ENCODE measurements around the gene NKD2. TPM values are rescaled to one million over a fixed set of nuclear protein-coding genes. Genes with fewer than 3 reads are reported as not detected.
"Not testable (repeated sequence)": the region's sequence is repeated elsewhere in the genome, so short reads cannot be mapped to it uniquely, and the experiment has no call there.

Gene NKD2
- total RNA-seq, 1 experiment from 2014 or later: not detected

DNA sequence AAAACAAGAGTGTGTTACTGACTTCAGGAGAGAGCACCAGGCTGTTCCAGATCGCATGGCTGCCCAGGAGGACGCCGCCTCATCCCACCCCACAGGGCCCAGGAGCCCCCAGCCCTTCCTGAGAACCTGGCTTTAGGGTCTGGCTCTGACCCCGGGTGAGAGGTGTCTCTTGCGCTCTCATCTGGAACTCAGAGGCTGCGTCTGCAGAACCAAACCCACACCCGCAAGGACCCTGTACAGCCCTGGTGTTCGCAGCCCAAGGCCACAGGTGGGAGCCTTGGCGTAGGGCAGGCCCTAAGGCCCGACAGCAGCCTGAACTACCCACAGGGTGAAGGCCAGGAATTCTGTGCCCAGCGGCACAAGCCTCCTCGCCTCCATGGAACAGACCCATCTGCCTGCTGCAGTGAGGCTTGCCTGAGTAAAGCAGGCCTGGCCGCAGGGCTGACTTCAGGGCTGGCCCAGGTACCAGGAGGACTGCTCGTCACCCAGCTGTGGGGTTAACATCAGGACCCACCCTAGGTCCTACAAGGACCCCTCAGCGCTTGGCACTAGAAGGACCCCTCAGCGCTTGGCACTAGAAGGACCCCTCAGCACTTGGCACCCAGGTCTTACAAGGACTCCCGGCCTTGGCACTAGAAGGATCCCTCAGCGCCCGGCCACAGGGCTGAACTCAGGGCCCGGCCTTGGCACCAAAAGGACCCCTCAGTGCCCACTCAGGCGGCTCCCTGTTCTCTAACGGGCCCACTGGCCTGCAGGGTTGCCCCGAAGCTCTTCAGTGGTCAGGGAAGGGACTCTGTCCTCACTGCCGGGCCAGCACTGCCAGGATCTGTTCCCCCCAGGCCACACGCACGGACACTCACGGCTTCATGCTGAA, 48.2 kb downstream of the NKD2 start:
- DNase-seq (ENCODE audit: low read depth): no peak

DNA sequence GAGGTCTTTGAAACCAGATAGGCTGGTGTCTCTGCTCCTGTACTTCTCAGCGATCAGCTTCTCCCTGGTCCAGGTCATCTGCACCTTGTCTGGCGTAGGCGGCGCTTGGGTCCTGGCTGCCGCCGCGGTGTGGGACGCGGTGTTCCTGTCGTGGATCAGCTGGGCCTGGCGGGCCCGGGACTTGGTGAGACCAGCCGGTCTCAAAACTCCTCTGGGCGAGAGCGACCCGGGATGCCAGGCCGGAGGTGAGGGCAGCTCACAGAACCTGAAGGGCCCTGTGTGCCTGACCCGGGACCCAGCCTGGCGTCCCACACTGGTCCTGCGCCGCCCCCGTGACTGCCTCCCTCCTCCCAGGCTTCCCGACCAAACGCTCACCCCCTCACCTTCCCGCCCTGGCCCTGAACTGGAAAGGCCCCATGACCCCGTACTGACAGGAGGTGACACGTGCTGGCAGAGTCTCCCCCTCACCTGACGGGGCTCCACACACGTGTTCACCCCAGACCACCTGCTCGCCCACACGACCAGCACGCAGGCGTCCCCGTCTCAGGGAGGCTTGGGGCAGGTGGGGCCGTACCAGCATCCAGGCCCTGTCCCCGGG, 49.0 kb downstream of the NKD2 start:
- no peak for DNase-seq (ENCODE audit: low read depth)

DNA sequence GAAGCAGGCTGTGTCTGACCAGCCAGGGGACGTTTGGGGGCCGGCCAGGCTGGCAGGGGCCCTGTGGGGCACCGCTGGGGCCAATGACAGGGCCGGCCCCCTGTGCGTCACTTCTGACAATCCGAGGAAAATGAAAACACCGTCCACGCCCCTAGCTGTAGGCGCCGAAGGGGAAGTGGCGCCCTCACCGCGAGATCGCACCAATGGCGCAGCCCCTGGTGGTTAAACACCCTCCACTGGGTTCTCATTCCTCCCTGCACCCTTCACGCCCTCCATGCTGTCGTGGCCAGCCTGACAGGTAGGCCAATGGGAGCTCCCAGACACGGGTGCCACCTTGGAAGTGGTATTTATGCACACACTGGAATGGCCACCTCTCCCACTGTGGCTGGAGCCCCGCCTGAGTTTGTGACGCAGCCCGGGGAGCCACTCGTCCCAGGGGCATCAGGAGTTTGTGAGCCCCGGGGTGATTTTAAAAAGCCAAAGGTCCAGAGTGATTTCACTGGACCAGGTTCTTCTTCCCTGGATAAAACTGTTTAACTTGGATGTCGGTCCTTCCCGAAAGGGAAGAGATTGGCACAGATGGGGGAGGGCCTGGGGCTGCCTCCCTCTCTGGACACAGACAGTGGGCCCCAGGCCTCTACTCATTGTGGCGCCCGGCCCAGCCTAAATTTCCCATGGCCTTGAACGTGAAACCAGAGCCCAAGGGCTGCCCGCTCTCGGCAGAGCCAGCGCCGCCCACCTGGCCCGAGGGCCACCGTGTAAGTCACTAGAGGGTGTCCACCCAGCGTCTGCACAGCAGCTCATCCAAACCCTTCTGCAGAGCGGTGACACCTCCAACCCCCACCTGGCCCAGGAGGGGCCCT, 49.7 kb downstream of the NKD2 start:
- DNase-seq (ENCODE audit: low read depth): no peak

DNA sequence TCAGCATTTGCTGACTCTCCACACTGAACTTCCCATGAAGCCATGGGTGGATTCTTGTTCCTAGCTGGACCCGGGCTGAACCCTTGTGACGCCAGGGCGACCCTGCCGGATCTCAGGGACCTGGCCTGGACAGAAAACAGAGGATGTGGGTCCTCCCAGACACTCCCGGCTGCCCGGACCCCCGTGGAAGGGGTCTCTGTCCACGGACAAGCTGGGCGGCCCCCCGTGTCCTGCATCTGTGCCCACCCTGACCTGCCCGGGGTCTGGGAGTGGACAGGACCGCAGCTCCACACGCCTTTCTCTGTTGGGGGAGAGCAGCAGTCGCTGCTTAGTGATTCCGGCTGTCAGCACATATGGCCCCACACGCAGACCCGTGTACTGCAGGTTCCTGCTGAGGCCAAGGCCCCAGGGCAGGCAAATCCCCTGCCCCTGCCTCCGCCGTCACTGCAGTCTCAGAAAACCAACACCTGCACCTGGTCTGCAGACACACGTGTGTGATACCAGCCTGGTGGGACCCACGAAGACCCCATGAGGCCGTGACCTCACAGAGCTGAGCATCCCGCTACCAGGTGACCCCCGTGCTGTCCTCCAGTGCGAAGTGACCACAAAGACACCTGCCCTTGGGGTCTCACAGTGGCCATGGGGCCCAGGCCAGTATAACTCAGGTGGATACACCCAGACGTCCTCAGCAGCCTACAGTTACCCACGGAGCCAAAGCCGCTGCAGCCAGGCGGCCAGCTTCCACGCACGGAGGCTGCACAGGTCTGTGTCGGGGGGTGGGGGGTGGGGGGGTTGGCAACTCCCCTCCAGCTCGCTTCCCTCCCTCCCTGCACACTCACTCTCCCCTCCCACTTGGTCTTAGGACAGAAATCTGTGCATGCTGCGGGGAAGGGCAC, 50.6 kb downstream of the NKD2 start:
- DNase-seq (ENCODE audit: low read depth): no peak

DNA sequence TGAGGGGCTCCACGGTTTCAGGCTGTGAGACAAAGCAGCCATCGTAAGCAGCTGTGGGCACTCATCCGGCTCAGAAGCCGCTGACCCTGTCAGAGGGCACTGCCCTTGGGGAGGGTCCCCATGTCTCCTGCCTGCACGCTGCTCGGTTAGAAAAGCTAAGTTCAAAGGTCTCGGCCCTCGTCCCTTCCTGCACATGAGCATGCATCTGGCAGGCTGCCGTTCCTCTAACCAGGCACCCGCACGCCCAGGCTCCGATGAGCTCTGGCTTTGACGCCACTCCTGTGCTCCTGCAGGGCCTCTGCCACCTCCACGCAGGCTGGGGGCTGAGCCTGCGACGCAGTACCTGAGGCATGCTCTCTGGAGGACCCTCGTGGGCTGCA, 51.3 kb downstream of the NKD2 start:
- DNase-seq (ENCODE audit: low read depth): no peak

DNA sequence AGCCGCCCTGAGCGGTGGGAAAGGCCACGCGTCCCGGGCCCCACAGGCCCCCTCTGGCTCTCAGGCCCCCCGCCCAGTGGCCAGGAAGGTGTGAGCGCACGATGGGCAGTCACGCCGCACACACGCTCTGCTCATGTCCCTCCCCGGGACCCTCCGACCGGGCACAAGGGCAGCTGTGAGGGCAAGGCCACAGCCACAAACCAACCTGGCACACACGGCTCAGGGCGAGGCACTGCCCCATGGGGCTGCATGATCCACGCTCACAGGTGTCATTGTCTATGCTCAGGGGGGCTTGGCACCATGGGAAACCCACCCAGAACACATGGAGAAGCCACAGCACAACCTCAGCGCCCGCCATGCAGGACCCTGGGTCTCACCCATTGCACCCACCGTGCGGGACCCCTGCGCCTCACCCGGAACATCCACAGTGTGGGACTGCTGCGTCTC, 52.0 kb downstream of the NKD2 start:
- DNase-seq (ENCODE audit: low read depth): no peak

DNA sequence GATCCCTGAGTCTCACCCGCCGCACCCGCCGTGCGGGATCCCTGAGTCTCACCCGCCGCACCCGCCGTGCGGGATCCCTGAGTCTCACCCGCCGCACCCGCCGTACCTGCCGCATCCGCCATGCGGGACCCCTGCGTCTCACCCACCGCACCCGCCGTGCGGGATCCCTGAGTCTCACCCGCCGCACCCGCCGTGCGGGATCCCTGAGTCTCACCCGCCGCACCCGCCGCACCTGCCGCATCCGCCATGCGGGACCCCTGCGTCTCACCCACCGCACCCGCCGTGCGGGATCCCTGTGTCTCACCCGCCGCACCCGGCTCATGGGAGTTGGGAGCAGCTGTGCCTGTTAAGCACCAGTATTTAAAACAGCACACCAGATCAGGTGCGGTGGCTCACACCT, 52.7 kb downstream of the NKD2 start:
- DNase-seq (ENCODE audit: low read depth): not testable (repeated sequence)

DNA sequence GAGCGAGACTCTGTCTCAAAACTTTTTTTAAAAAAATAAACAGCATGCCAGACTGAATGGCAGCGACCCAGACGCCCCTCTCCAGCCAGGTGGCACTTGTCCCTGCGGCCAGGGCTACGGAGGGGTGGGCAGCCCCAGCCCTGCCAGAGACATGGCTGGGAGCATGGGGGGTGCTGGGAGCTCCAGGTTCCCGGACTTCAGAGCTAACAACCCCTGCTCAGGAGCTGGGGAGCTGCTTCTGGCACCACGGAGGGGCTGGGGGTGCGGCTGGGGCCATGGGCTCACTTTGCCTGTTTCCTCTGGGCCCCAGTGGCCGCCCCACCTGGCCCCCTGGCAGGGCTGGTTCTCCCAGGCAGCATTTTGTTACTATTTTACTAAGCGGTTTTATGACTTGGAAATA, 53.3 kb downstream of the NKD2 start:
- DNase-seq (ENCODE audit: low read depth): no peak

DNA sequence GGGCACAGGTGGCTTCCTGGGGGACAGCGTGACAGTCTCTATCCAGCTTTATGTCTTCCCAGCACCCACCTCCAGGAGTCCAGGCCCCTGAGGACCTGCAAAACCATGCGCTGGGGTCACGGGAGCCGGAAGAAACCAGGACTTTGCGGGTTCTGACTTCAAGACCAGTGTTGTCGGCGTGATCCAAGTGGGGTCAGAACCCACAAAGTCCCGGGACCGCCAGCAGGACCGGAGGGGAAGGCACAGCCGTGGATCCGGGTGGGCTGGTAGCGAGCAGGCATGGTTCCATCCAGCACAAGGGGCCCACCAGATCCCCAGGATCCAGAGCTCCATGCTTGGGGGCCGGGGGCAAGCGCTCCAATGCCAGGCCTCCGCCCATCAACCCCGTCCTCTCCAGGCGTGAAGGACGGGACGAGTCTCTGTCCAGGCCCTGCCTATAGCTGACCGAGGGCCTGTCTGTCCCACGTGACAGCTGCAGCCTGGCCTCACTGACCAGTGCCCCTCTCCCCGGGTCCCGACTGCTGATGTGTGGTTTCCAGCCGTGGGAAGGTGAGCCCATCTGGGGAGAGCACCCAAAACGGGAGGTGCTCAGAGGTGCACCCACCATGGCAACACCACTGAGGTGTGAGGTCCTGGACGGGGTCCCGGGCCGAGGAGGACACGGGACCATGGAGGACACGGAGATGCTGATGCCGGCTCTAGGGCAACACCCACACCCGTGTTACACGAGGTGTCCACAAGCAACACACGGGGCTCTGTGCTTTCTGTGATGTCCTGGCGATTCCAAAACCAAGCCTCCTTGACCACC, 54.4 kb downstream of the NKD2 start:
- DNase-seq (ENCODE audit: low read depth): no peak

DNA sequence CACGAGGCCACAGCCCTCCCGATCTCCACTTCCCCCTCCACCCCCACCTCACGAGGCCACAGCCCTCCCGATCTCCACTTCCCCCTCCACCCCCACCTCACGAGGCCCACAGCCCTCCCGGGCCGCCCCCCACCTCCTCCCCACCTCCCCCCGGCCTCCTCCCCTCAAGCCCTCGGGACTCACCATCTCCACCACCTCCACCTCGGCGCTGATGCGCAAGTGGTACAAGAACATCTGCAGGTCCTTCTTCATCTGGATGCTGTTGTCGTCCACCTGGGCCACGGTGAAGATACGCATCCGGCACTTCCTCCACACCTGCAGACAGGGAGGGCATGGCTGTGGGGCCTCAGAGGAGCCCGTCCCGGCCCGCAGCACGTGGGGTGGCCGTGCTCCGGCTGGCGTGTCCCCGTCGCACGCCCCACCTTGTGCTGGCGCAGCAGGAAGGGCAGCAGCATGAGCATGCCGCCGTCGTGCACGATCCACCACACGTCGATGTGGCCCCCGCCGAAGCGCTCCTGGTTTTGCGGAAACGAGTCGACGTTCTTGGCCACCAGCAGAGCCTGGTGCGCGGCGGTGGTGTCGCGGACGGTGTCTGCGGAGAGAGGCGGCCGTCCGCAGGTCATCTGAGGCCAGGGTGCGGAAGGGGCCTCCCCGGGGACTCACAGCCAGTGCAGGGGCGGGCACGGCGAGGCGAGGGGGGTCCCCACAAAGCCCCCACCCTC, 55.2 kb downstream of the NKD2 start:
- DNase-seq (ENCODE audit: low read depth): no peak

DNA sequence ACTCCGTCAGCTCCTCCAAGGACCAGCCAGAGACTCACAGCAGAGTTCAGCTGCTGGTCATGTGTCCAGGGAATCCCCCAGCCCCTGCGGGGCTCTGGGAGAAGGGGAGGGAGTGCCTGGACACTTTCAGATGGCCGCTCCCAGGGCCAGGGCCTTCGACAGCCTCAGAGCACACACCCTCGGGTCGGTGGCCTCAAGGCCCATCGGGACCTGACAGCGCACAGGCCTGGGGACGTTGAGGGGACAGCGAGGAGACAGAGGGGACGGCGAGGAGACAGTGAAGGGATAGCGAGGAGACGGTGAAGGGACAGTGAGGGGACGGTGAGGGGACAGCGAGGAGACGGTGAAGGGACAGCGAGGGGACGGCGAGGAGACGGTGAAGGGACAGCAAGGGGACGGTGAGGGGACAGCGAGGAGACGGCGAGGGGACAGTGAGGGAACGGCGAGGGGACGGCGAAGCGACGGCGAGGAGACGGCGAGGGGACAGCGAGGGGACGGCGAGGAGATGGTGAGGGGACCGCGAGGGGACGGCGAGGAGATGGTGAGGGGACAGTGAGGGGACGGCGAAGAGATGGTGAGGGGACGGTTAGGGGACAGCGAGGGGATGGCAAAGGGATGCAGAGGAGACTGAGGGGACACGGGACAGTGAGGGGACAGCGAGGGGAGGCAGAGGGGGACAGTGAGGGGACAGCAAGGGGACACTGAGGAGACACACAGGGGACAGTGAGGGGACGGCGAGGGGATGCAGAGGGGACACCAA, 56.0 kb downstream of the NKD2 start:
- no peak for DNase-seq (ENCODE audit: low read depth)

DNA sequence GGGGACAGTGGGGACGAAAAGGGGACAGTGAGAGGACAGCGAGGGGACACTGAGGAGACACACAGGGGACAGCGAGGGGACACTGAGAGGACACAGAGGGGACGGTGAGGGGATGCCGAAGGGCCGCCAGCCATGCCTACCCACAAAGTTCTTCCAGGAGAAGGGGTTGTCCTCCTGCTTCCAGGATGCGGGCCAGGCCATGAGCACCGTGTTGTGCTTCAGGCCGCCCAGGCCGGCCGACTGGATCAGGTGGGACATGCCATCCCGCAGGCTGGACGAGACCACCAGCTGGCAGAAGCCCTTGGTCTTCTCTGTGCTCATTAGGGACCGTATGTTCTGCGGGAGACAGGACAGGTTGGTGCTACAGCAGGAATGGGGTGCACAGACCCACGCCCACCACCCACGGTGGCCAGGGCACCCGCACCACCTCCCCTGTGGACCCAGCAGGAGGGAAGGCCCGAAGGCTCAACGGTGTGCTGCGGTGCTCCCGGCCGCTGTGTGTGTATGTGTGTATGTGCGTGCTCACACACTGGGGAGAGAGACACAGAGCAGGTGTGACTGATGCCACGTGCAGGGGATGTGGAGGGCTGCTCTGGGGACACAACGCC, 56.6 kb downstream of the NKD2 start:
- DNase-seq (ENCODE audit: low read depth): no peak

DNA sequence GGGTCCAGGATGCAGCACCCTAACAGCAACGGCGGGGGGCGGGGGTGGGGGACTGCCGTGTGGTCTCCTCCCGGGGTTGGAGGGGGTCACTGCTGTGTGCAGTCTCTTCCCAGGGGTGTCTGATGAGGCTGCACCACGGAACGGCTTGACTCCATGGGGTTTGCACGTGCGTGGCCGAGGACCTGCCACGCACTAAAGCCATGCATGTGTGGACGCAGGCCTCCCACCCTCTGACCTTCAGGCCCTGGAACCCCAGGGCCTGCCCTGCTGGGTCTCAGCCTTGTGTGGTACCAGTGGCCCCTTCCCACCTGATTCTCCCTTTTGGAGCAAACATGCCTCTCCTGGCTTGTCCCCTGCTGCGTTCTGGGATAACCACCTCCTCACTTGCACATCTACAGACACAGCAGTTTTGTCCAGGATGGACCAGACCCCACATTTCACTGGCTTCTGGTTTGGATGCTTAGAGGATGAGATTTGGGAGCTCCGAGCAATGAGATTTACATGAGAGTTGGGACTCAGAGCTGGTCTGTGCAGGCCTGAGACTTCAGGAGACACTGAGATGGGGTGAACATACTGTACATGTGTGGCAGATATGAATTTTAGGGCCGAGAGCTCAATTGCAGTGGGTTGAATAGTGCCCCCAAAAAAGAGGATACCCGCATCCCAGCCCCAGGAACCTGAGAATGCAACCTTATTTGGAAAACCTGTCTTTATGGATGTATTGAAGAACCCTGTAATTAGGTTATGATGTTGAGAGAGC, 57.5 kb downstream of the NKD2 start:
- no peak for DNase-seq (ENCODE audit: low read depth)

DNA sequence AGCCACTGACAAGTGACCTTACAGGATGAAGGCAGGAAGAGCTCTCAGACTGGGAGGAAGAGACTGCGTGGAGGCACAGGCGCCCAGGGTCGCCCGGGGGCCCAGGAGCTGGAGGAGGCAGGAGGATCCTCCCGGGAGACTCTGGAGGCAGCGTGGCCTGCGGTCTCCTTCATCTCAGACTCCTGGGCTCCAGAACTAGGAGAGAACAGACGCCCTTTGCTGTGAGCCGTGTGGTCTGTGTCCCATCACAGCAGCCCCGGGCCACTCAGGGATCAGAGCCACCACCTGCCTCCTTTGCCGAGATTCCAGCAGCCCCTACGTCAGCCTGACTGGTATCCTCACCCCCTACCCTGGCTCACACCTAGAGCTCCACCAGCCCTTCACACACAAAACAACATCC, 58.1 kb downstream of the NKD2 start:
- no peak for DNase-seq (ENCODE audit: low read depth)

DNA sequence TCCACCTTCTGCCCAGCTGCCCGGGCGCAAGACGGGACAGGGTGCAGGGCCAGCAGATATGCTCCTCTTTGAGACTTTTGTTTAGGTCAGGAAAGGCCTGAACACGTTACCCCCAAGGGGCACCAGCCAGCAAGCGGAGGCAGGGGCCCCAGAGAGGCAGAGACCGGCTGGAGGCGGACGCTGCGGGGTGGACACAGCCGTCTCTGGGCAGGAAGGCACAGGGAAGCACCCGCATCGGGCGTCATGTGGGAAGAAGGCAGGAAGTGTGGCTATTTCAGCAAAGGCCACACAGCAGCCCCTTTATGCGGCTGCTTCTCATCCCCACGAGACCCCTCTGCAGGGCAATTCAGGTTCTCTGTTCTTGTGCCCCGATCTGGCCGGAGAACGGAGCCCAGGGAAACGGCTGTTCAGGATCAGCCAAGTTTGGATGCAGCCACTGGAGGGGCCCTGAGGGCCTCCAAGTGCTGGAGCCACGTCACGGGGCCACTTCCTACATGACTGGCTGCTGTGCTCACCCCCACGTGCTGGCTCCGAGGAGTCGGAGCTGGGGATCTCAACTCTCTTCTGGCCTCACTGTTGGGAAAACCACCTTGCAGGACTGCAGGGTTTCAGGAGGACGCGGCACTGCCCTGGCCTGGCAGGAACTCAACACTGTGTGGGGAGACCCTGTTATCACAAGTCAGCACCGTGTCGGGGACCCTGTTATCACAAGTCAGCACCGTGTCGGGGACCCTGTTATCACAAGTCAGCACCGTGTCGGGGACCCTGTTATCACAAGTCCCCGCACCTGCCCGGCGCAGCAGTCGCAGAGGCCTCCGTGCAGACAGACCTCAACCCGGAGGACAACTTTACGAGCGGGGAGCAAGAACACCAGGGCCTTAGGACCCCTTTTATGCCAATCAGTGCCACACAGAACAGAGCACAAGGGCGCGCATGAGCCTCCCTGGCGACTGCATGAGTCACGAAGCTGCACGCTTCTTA, 58.8 kb downstream of the NKD2 start:
- DNase-seq (ENCODE audit: low read depth): no peak

DNA sequence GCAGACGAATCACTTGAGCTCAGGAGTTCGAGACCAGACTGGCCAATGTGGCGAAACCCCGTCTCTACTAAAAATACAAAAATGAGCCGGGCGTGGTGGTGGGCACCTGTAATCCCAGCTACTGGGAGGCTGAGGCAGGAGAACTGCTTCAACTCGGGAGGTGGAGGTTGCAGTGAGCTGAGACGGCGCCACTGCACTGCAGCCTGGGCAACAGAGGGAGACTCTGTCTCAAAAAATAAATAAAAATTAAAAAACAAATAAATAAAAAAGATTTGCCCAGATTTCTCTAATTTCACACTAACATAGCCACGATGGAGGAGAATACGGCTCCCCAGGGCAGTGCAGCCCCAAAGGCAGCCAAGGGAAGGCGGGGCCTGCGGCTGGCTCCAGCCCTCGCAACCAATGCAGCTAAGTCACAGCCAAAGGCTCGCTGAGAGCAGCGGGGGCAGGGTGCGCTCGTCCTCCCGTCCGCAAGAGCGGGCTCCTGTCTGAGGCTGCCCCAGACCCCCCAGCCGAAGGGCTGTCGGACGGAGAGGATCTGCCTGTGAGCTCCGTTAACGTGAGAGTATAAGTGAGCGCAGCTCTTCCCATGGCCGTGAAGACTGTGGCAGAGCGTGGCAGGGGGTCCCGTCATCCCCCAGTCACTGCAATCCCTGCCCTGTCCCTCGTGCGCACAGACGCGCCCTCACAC, 59.7 kb downstream of the NKD2 start:
- no peak for DNase-seq (ENCODE audit: low read depth)

Measured in HT1080 (cell line).